Esophagus squamous epithelium (tissue), 4 donors: ENCODE results near the gene CCDC82.

Experiments
- CTCF ChIP-seq, 6 experiments: fragments of 450-650 bp in 4 of 6; fragments of 200-600 bp in 2 of 6; sonication (generic) in 2 of 6; IDR thresholded peaks; one replicate each; pipeline ENCODE4 v1.5.1; 2016 to 2019; ENCODE audit warnings: antibody characterized with exemption in 6 of 6, mild to moderate bottlenecking in 4 of 6, moderate library complexity in 4 of 6
- POLR2A ChIP-seq, 4 donors: fragments of 450-650 bp; IDR thresholded peaks; one replicate each; pipeline ENCODE4 v1.6.1; 2017; ENCODE audit warnings: antibody characterized with exemption in 4 of 4, mild to moderate bottlenecking in 4 of 4, moderate library complexity in 3 of 4

- TF ChIP-seq CTCF (IDR thresholded peaks at IDR 0.05) (no peak), POLR2A (IDR thresholded peaks at IDR 0.05) (no peak)
Measured at GRCh38 chr11:96303064-96303463, 86.6 kb downstream of the CCDC82 start.
